ENCODE measurements around the gene FAM111A.

The FAM111A gene

GRCh38 chr11:59179121-59179520 lies 36.5 kb downstream of the FAM111A start:
- DNase-seq (ENCODE audit: low read depth, low spot score), result no peak

DNA sequence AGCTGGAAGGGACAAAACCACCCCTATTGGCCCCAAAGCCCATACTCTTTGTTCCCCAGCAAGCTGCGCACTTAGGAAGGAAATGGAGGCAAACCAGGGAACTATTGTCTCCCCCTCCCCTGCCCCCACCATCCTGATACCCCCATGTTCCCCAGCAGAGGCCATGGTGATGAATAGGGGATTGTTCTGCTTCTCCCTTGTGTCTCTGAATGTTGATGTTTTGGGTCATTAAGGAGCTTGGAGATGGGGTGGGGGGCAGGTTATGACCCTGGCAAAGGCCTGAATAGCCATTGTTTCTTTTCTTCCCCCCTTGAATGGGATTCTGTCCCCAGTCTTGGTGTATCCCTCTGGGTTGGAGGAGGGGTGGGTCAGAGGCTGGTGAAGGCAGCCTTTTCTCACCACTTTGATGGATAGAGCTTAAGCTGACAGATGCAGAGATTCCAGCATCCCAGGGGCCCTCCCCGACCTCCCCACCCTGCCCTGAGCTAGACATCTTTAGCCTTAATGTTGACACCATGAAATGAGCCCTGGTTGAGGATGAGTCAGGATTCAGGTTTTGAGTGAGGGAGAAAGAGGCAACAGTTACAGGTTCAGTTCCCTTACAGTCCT lies 37.6 kb downstream of the FAM111A start:
- DNase-seq (ENCODE audit: low read depth, low spot score), result no peak

GRCh38 chr11:59180907-59181306 lies 38.3 kb downstream of the FAM111A start:
- DNase-seq (ENCODE audit: low read depth, low spot score), result no peak

- DNase-seq (ENCODE audit: low read depth, low spot score), result no peak
These were observed 39.2 kb downstream of the FAM111A start for GRCh38 chr11:59181746-59182456.

- DNase-seq (ENCODE audit: low read depth, low spot score), result no peak
These were observed 39.9 kb downstream of the FAM111A start for GRCh38 chr11:59182457-59183151.

DNA sequence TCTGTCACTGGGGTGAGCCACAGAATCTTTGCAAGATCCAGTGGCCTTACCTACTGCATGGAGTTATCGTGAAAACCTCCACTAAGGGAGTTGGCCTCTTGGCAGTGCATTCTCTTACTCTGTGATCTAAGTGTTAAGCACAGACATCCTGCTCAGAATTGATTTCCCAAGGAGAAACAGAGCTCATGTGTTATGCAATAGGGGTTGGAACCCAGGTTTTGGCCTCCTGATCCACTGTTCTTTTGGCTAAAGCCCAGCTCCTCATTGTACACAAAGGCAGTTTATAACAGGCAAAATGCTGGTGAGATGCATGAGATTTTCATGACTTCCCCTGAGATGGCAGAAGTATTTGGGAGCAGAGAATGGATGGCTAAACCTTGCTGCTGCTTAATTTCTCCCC lies 41.1 kb downstream of the FAM111A start:
- no peak for DNase-seq (ENCODE audit: low read depth, low spot score)

DNA sequence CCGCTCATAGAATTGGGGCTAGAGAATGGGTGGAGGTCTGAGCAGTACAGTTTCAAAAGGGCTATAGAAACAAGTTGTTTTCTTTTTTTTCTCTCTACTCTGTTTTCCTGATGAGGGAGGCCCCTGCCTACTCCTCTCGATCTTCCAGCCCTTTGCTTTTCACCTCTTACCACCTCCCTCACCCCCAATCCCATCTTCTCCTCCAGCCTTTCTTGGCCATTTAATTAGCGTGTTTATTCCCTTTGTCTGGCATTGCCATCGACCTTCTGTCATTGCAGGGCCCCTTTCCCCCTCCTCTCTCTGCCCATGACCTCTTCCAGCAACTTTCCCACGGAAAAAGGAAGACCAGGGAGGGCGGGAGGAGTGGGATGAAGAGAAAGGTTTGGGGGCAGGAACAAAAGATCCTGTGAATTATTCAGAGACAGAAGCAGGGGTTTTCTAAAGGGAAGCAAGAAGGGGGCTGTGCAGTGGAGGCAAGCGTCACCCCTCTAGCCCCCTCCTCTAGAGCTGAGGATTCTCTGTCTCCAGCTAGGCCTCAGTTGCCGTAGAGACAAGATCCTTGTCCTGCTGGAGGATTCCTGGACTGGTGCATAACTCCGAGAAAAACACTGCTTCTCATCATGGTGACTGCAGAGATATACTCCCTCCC lies 42.2 kb downstream of the FAM111A start:
- no peak for DNase-seq (ENCODE audit: low read depth, low spot score)

DNA sequence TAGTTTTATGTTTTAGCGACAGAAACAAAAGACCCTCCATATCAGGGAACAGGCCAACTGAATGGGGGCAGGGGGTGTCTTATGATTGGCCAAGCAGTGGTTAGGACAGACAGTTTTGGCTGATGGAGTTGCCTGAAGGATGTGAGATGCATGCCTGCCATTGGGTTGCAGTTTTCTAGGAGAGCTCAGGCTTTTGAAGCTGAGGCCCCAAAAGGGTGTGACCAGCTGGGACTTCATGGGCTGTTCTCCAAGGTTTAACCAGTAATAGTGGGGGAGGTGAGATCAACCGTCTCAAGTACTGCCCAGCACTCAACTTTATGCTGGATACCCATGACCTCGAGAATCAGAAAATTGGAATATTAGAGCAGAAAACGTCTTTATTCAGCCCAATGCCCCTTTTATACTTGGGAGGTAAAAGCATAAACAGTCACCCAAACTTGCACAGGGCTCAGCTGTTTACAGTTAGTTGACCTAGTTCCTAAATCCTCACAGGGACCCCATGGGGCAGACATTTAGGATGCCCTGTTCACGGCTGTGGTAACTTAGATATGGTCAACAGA lies 42.8 kb downstream of the FAM111A start:
- no peak for DNase-seq (ENCODE audit: low read depth, low spot score)

DNA sequence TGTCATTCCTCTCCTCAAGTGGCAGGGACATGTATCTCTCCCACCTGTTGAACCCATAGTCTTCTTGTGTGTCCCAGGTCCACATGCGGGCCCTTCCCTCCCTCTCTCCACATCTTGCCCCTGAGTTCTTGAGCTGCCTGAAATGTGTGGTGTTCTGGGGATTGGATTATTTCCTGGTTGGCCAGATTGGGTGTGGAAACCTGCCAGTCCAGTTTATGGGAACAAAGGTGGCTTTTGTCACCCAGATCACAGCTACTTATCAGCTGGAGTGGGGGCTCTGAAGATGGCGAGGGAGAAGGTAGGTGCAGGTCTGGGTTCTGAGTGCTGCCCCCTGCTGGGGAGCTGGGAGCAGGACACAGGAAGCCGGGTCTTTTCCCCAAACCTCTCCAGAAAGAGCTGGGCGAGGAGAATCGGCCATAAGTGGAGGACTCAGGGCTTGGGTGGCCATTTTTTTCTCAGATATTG lies 43.5 kb downstream of the FAM111A start:
- no peak for DNase-seq (ENCODE audit: low read depth, low spot score)

- no peak for DNase-seq (ENCODE audit: low read depth, low spot score)
These were observed 44.4 kb downstream of the FAM111A start for GRCh38 chr11:59187035-59187434.

DNA sequence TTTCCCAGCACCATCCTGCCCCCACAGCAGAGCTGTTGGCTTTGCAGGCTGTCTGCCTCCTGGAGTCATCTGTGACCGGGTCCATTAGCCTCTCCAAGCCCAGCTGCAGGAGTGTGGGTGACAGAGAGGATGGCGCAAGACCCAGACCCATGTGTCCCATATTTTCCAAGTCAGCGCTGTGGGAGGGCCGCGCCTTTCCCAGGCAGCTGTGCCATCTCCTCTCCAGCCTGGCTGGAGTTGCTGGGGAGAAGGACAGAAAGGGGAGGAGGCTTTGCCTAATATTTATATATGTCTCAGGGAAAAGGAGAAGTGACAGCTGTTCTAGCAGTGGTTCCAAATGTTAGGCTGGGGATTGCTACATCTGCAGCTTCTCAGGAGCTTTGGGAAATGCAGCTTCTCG lies 44.9 kb downstream of the FAM111A start:
- no peak for DNase-seq (ENCODE audit: low read depth, low spot score)

DNA sequence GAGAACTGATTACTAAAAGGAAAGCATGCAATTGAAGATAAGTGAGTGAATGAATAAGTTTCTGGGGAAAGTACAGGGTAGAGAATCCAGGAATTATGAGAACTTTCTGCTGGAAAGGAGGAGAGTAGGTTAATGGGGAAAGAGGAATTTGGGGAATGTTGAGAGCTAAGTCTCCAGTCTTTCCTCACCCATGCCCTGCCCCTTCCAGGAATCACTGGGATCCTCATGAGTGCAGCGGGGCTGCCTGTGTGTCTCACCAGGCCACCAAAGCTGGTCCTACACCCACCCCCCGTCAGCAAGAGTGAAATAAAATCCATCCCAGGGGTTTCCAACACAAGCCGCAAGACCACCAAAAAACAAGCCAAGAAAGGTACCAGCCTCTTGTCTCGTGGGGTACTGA lies 46.3 kb downstream of the FAM111A start:
- DNase-seq (ENCODE audit: low read depth, low spot score), result no peak

- DNase-seq (ENCODE audit: low read depth, low spot score), result no peak
These were observed 47.3 kb downstream of the FAM111A start for GRCh38 chr11:59189986-59190385.

DNA sequence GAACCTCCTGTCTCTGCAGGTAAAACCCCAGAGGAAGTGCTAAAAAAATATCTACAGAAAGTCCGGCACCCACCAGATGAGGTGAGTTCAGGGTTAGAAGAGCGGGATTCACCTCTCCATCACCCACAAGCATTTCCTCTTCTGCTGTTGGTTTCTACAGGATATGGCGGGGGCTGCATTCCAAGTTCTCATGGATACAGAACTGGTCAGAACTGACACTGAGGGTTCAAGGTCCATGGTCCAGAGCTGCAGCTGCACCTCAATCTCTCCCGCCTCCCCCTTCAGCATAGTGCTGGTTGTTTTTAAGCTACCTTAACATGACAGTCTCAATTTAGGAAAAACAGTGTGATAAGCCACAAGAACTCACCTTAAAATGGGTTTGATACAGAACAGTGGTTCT lies 48.4 kb downstream of the FAM111A start:
- no peak for DNase-seq (ENCODE audit: low read depth, low spot score)

DNA sequence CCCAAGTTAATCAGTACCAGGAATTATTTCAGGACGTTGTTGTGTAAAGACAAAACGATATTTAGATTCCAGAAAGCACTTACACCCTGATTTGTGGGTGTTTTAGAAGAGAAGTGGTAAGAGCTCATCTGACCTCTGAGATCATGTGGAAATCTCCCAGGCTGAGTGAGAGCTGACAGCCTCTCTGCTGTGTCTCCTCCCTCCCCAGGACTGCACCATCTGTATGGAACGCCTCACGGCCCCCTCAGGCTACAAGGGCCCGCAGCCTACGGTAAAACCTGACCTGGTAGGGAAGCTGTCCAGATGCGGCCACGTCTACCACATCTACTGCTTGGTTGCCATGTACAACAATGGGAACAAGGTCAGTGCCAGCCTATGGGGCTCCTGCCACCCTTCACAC lies 49.2 kb downstream of the FAM111A start:
- no peak for DNase-seq (ENCODE audit: low read depth, low spot score)

DNA sequence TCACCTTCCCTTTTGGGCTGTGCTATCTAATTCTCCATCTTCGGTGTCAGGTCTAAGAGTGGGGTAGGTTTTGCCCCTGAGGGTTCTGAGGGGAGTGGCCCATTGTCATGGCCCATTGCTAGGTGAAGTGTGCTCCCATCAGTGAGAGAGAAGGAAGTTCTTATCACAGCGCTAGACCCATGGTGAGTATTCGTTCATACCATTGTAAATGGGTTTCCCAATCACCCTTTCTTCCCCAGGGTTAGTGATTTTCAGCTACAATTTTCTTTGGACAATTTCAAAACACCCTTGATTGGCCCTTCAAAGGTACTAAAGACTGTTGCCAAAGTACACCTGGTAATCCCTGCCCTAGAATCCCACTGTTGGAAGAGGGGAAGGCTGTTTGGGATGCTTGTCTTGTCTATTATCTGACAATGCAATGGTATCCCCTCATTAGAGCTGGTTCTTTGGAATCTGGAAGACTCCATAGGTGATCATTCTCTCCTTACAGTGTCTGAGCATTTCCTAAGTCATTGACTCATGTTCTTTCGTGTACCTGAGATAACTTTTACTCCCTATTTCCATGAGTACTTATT lies 49.9 kb downstream of the FAM111A start:
- no peak for DNase-seq (ENCODE audit: low read depth, low spot score)

DNA sequence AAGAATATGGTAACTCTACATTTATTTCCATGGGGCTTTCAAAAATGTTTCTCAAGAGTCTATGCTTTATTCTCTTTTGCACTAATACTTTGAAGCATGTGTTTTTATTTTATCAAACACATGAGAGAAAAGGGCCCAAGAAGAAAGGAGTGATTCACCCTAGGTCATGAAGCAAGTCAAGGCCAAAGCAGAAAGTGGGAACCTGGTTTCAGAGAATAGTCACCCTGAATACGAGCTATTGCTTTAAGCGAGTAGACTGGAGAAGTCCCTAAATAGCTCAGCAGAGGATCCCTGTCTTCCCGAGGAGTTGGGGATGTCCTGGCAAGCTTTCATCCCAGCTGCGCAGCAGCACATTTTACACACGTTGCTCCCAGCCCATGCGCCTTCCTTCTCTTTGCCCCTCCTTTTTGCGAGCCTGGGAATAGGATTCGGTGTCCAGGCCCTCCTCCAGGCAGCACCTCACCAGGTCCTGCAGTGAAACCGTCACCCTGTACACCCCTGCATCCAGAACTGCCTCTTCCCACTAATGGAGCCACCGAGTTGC lies 51.0 kb downstream of the FAM111A start:
- DNase-seq (ENCODE audit: low read depth, low spot score), result no peak

GRCh38 chr11:59195586-59195985 lies 52.9 kb downstream of the FAM111A start:
- DNase-seq (ENCODE audit: low read depth, low spot score), result no peak

DNA sequence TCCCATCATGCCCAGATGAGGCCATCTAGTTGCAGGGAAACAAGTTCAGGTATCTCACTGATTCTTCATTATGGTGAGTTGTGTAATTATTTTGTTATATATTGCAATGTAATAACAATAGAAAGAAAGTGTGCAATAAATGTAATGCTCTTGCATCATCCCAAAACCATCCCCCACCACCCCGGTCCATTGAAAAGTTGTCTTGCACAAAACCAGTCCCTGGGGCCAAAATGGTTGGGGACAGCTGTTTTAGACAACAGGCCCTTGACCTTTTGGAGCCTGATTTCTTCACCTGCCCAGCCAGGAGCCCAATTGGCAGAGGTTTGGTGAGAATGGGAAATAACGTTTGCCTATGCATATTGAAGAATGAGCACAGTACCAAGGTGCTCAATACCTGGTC lies 54.1 kb downstream of the FAM111A start:
- DNase-seq (ENCODE audit: low read depth, low spot score), result no peak

- DNase-seq (ENCODE audit: low read depth, low spot score), result no peak
These were observed 55.3 kb downstream of the FAM111A start for GRCh38 chr11:59197991-59198390.

GRCh38 chr11:59198726-59199125 lies 56.1 kb downstream of the FAM111A start:
- DNase-seq (ENCODE audit: low read depth, low spot score), result no peak

Data from activated CD4-positive, CD25-positive, alpha-beta regulatory T cell treated with anti-CD3 and anti-CD28 coated beads, Interleukin-2, amount 50 U/mL, for 16 hours (primary cell).